Measurements from ENCODE around the gene EDDM3A. TPM values are rescaled to one million over a fixed set of nuclear protein-coding genes. Genes with fewer than 3 reads are reported as not detected.
"Not testable (repeated sequence)": the region's sequence is repeated elsewhere in the genome, so short reads cannot be mapped to it uniquely, and the experiment has no call there.

Gene EDDM3A
- total RNA-seq, 1 donor: not detected

DNA sequence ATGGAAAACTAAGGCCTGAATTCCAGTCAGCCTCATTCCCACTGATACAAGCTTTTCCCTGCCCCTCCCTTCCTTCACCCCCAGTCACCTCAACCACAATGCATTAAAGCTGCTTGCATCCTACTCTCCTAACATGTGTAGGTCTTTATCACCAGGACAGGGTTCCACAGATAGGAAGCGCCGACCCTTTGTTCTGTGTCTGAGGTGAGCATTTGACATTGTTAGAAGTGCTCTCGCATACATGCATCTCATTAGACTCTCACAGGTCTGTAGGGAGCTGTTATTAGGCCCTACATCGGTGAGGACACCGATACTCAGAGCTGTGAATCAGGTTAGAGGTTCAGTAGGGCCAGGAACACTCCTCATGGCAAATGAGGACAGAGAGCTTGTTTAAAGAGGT lies 13.2 kb upstream of the EDDM3A start:
- DNase-seq (ENCODE audit: low read depth): no peak
- TF ChIP-seq CTCF (IDR thresholded peaks at IDR 0.05; ENCODE audit: insufficient read depth, low read depth, low read length): no peak
- H3K4me3 ChIP-seq (ENCODE audit: low read depth, low read length): no peak overlapping the region

DNA sequence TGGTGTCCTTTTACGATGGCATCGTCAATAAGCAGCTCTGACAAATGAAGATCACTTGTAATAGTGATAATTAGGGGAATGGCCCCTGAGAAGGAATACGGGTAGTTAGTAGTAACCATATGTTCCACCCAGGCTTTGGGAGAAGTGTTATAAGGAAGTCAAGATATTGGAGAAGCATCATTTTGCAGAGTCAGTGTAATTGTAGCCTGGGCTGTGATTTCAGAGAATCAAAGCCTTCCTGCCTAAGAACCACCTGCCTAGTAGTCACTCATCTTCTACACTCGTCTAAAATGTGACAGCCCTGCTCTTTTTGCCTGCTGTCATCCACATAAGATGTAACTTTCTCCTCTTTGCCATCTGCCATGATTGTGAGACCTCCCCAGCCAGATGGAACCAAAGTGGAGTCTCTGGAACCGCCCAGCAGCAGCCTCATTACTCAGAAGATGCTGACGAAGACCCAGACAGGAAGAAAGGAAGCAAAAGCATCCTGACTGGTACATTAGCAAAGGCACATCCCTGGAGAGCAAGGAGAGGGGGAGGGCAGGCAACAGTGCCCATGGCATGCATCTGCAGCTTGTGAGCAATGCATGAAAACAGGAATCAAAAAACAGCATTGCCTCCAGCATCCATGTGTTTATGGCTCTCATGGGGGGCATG lies 12.6 kb upstream of the EDDM3A start:
- TF ChIP-seq CTCF (IDR thresholded peaks at IDR 0.05; ENCODE audit: insufficient read depth, low read depth, low read length): no peak
- no peak for DNase-seq (ENCODE audit: low read depth)

GRCh38 chr14:20733684-20734429 lies 11.8 kb upstream of the EDDM3A start:
- no peak for DNase-seq (ENCODE audit: low read depth)
- no peak overlapping the region for H3K4me3 ChIP-seq (ENCODE audit: low read depth, low read length)

More for the DNA sequence above, 12.6 kb upstream of the EDDM3A start:
- H3K4me3 ChIP-seq (ENCODE audit: low read depth, low read length): no peak overlapping the region

DNA sequence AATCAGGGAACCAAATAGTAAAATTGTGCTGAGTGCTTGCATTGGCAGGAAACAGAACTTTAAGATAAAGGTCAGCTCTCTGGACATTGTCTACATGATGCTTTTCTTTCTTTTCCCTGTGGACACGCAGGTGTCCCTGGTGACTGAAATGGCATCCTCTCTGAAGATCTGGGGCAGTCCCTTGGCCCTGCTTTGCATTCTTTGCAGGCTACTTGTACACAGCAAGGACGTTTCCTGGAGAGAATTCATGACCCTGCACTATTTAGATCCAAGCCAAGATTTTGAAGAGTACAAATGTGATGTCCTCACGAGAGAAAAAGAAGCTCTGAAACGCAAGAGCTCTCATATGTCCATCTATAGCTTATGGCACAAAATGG lies 11.3 kb upstream of the EDDM3A start:
- no peak for TF ChIP-seq CTCF (IDR thresholded peaks at IDR 0.05; ENCODE audit: insufficient read depth, low read depth, low read length)
- DNase-seq (ENCODE audit: low read depth): no peak
- H3K4me3 ChIP-seq (ENCODE audit: low read depth, low read length): no peak overlapping the region

More at GRCh38 chr14:20733684-20734429, 11.8 kb upstream of the EDDM3A start:
- TF ChIP-seq CTCF (IDR thresholded peaks at IDR 0.05; ENCODE audit: insufficient read depth, low read depth, low read length): no peak

DNA sequence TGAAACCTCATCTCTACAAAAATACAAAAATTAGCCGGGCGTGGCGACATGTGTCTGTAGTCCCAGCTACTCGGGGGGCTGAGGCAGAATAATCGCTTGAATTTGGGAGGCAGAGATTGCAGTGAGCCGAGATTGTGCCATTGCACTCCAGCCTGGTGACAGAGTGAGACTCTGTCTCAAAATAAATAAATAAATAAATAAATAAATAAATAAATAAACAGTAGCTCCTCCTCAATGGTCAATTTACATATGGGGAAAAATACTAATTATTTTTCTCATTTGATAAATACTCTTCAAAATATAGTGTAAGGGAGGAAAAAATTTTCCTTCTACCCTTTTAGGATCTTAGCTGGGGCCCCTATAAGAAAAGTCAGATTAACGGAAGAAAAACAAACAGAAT lies 7.4 kb upstream of the EDDM3A start:
- not testable (repeated sequence) for H3K4me3 ChIP-seq (ENCODE audit: low read depth, low read length); DNase-seq (ENCODE audit: low read depth)

DNA sequence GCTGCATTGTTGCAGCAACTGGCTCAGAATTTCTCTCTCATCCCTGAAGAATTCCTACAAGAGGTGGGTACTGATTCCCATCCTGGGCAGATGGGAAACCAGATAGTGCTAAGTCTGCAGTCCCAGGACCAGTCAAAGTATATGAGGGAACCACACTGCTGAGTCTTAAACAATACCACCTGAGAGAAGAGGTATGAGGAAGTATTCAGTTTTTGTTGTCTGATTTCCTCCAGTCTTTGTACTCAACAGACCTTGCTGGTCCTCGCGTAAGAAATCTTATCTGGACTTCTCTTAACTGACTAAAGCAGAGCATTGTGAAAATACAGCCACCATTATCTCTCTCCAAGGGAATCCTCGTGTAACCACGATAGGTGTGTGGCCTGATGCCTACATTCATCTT lies 3.6 kb upstream of the EDDM3A start:
- H3K4me3 ChIP-seq (ENCODE audit: low read depth, low read length): no peak overlapping the region
- TF ChIP-seq CTCF (IDR thresholded peaks at IDR 0.05; ENCODE audit: insufficient read depth, low read depth, low read length): no peak
- no peak for DNase-seq (ENCODE audit: low read depth)

- DNase-seq (ENCODE audit: low read depth): no peak
- no peak overlapping the region for H3K4me3 ChIP-seq (ENCODE audit: low read depth, low read length)
- no peak for TF ChIP-seq CTCF (IDR thresholded peaks at IDR 0.05; ENCODE audit: insufficient read depth, low read depth, low read length)
Observed at GRCh38 chr14:20743556-20743955, 2.1 kb upstream of the EDDM3A start.
